A673 (cell line): ENCODE data around the gene CAPN11. TPM values are rescaled to one million over a fixed set of nuclear protein-coding genes. Genes with fewer than 3 reads are reported as not detected.
A peak's percentile ranks its signal among the peaks of the same experiment; 100 is the strongest.

Source experiments
- BruUV-seq: library from RNA; stranded (reverse); fragments of 400-500 nt; replicated peaks from 2 replicates; lab custom pipeline; 2021; lab: Mats Ljungman, UMichigan
- CTCF ChIA-PET: fragments of 300-600 bp; sonication (Branson Sonifier 250); formaldehyde crosslinking; loops from one replicate; lab custom pipeline; 2022; ENCODE audit warnings: antibody characterized with exemption; lab: Charles Lee
- POLR2A ChIA-PET: fragments of 300-600 bp; sonication (Branson Sonifier 250); formaldehyde crosslinking; loops from one replicate; lab custom pipeline; 2022; ENCODE audit warnings: antibody characterized with exemption; ENCODE audit not compliant: low non-redundant PET; lab: Charles Lee
- DNase-seq: peaks from one replicate; pipeline ENCODE4 v3.0.0-alpha.2; 2015; ENCODE audit warnings: low spot score
- H3K27ac ChIP-seq: fragments of 200-600 bp; sonication (generic); 2 replicates; pipeline ENCODE4 v1.5.1; 2016; ENCODE audit warnings: mixed run types, low read depth, mild to moderate bottlenecking, mixed read lengths, antibody characterized with exemption, low read length; ENCODE audit not compliant: poor library complexity, severe bottlenecking
- H3K27me3 ChIP-seq: fragments of 200-600 bp; sonication (generic); replicated peaks from 2 replicates; pipeline ENCODE4 v1.6.1; 2017; ENCODE audit warnings: mixed run types, low read depth, mild to moderate bottlenecking, mixed read lengths, antibody characterized with exemption, low read length; ENCODE audit not compliant: insufficient read depth, poor library complexity
- H3K36me3 ChIP-seq: fragments of 200-600 bp; sonication (generic); 2 replicates; pipeline ENCODE4 v1.6.1; 2016; ENCODE audit warnings: mixed run types, mild to moderate bottlenecking, mixed read lengths, antibody characterized with exemption, low read length; ENCODE audit not compliant: insufficient read depth, poor library complexity, severe bottlenecking
- H3K4me1 ChIP-seq: fragments of 200-600 bp; sonication (generic); 2 replicates; pipeline ENCODE4 v1.6.1; 2017; ENCODE audit warnings: mixed run types, mild to moderate bottlenecking, mixed read lengths, antibody characterized with exemption, low read length; ENCODE audit not compliant: insufficient read depth, poor library complexity, severe bottlenecking
- H3K4me3 ChIP-seq: fragments of 200-600 bp; sonication (generic); 2 replicates; pipeline ENCODE4 v1.5.1; 2016; ENCODE audit warnings: low read depth, mixed run types, mild to moderate bottlenecking, mixed read lengths, low read length; ENCODE audit not compliant: poor library complexity, severe bottlenecking
- H3K9me3 ChIP-seq: fragments of 200-600 bp; sonication (generic); 2 replicates; pipeline ENCODE4 v1.6.1; 2016; ENCODE audit warnings: mixed run types, low read depth, mild to moderate bottlenecking, mixed read lengths, antibody characterized with exemption, low read length; ENCODE audit not compliant: poor library complexity, severe bottlenecking
- EZH2 ChIP-seq: fragments of 200-600 bp; sonication (generic); IDR thresholded peaks from 2 replicates; pipeline ENCODE4 v1.6.1; 2017; ENCODE audit warnings: borderline replicate concordance, low read depth, mild to moderate bottlenecking, mixed read lengths, antibody characterized with exemption, low read length; ENCODE audit not compliant: poor library complexity, severe bottlenecking
- intact Hi-C: fragments of 100-400 bp; cut with micrococcal nuclease; formaldehyde crosslinking; loops from one replicate; pipeline ENCODE4 v1.10.0; 2022; ENCODE audit not compliant: unreplicated experiment
- total RNA-seq: library from RNA; stranded (reverse); gene quantifications from 2 replicates; pipeline ENCODE4 v1.2.3, GENCODE V29; 2021
- TF ChIP-seq, protein P1 (sequence below): fragments of 300-800, 200-600 bp; sonication (generic); conservative IDR thresholded peaks from 2 replicates; pipeline ENCODE4 v1.5.1; 2017; ENCODE audit warnings: low read depth, mild to moderate bottlenecking, antibody characterized with exemption, low read length, moderate library complexity, mixed read lengths

Gene CAPN11
- total RNA-seq, 1 experiment from 2014 or later, result not detected

DNA sequence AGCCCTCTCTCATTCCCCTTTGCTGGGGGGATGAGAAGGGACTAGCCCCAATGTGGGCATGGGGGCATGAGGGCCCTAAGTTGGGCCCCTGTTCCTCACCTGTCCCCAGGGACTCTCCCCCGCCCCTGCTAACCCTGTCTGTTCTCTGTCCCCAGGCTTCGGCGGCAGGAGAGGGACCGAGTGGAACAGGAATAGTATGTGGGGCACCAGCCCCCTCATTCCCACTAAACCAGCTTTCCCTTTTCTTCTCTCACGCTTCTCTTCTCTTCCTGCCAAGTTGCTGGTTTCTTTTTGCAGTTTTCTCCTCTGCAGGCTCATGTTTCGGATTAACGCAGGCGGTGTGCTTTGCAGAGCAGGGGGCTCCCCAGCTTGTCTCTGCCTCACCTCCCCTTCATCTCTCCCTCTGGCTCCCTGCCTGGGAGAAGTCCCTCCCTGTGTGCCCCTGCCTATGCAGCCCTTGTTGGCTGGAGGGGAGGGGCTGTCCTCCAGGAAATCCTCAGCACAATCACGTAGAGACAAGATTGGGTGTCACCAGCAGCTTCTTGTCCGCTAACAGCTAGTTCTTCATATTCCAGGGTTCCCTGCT, 23.4 kb upstream of the CAPN11 start:
- no peaks in the 10 kb centered on the region for H3K27me3 ChIP-seq
- DNase-seq, result no peak
- CTCF ChIA-PET, result no interaction called here
- H3K27ac ChIP-seq, result peak overlapping the region; percentile 75
- no peaks in the 10 kb centered on the region for H3K9me3 ChIP-seq
- intact Hi-C loops, result no loop called here
- POLR2A ChIA-PET, result no interaction called here
- H3K4me3 ChIP-seq, result no peak overlapping the region
- no TSS peak for BruUV-seq
- H3K4me1 ChIP-seq, result peaks cover 36% of the 10 kb centered on the region
- TF ChIP-seq, protein P1, sequence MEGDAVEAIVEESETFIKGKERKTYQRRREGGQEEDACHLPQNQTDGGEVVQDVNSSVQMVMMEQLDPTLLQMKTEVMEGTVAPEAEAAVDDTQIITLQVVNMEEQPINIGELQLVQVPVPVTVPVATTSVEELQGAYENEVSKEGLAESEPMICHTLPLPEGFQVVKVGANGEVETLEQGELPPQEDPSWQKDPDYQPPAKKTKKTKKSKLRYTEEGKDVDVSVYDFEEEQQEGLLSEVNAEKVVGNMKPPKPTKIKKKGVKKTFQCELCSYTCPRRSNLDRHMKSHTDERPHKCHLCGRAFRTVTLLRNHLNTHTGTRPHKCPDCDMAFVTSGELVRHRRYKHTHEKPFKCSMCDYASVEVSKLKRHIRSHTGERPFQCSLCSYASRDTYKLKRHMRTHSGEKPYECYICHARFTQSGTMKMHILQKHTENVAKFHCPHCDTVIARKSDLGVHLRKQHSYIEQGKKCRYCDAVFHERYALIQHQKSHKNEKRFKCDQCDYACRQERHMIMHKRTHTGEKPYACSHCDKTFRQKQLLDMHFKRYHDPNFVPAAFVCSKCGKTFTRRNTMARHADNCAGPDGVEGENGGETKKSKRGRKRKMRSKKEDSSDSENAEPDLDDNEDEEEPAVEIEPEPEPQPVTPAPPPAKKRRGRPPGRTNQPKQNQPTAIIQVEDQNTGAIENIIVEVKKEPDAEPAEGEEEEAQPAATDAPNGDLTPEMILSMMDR, result no peak
- no peak for TF ChIP-seq EZH2
- H3K36me3 ChIP-seq, result peaks cover 3% of the 10 kb centered on the region

DNA sequence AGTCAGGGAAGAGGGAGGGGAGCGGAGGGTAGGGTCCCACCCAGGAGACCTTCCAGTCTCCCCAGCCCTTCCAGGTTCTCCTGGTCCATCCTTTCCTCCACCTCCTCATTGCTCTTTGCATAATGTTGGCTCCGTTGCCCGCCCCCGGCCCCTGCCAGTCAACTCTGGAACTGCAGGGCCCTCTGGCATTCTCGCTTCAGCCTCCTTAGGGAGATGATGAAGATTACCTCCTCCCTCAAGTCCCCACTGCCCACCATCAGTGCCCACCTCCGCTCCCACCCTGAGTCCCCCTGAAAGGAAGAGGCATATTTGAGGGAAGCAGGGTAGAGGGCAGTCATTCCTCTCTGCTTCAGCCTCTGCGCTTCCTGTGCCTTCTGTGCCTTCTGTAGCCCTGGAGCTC, 22.7 kb upstream of the CAPN11 start:
- CTCF ChIA-PET, result no interaction called here
- no peak overlapping the region for H3K27ac ChIP-seq
- TF ChIP-seq, protein P1, result 0 out of 2 replicates have a peak, but pooled peaks have one; percentile 12
- no peak for TF ChIP-seq EZH2
- H3K36me3 ChIP-seq, result peaks cover 3% of the 10 kb centered on the region
- no peaks in the 10 kb centered on the region for H3K9me3 ChIP-seq
- DNase-seq, result no peak
- POLR2A ChIA-PET, result no interaction called here
- H3K27me3 ChIP-seq, result no peaks in the 10 kb centered on the region
- H3K4me3 ChIP-seq, result no peak overlapping the region
- no TSS peak for BruUV-seq
- intact Hi-C loops, result no loop called here
- peaks cover 36% of the 10 kb centered on the region for H3K4me1 ChIP-seq

DNA sequence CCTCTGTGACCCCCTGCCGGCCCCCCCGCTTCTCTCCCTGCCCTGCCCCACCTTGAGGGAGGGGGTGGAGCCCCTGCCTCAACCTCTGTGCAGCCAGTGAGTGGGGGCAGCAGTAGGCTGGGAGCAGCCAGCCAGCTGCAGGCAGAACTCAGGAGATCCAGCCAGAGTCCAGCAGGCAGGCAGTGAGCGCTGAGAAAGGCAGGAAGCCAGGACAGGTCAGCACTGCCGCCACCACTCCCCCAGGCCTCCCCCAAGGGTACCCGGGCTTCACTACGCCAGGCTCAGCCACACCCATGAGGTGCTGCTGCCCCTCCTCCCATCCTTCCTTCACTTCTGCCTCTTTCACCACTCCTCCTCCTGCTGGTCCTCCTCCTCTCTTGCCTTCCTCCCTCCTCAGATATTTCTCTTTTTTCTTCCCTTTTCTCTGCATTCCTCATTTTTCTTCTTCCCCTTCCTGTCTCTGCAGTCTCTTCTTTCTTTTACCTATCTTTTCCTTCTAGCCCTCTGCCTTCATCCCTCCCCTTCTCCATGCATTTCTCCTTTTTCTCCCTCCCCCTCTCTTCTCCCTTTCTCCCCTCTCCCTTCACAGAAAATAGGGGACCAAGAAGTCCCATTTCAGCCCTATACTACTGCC, 19.8 kb upstream of the CAPN11 start:
- ChIA-PET CTCF (no interaction called here), POLR2A (no interaction called here)

More for the DNA sequence above, 19.8 kb upstream of the CAPN11 start:
- BruUV-seq, result no TSS peak
- intact Hi-C loops, result no loop called here
- TF ChIP-seq EZH2, result no peak
- TF ChIP-seq, protein P1, result no peak
- H3K4me3 ChIP-seq, result no peak overlapping the region
- no peaks in the 10 kb centered on the region for H3K27me3 ChIP-seq
- no peak for DNase-seq
- peaks cover 5% of the 10 kb centered on the region for H3K36me3 ChIP-seq
- no peaks in the 10 kb centered on the region for H3K9me3 ChIP-seq
- H3K4me1 ChIP-seq, result peaks cover 22% of the 10 kb centered on the region
- no peak overlapping the region for H3K27ac ChIP-seq
